Activated CD8-positive, alpha-beta memory T cell treated with anti-CD3 and anti-CD28 coated beads, Interleukin-2, amount 10 ng/mL, durations not matched to agents 7 days and 5 days (primary cell): ENCODE measurements around the gene WDR88. TPM values are rescaled to one million over a fixed set of nuclear protein-coding genes. Genes with fewer than 3 reads are reported as not detected.
"Not testable (repeated sequence)": the region's sequence is repeated elsewhere in the genome, so short reads cannot be mapped to it uniquely, and the experiment has no call there.

Source experiments
- ATAC-seq: fragments of 150-1000 bp; cut with Tn5 transposase; one replicate; pipeline ENCODE4 v1.10.0; 2021; ENCODE audit warnings: moderate library complexity
- CTCF ChIA-PET: fragments of 350-600 bp; sonication (Branson Sonifier 250); formaldehyde crosslinking; loops from one replicate; lab custom pipeline; 2021; ENCODE audit warnings: antibody characterized with exemption; lab: Charles Lee
- DNase-seq: peaks from one replicate; pipeline ENCODE4 v3.0.0-alpha.2; 2020
- H3K27ac Mint-ChIP-seq: one replicate; pipeline ENCODE4 v1.8.0; 2021; ENCODE audit warnings: mild to moderate bottlenecking, mixed read lengths
- H3K27me3 Mint-ChIP-seq: one replicate; pipeline ENCODE4 v1.8.0; 2021; ENCODE audit warnings: mixed read lengths
- H3K36me3 Mint-ChIP-seq: one replicate; pipeline ENCODE4 v1.8.0; 2021; ENCODE audit warnings: mild to moderate bottlenecking, mixed read lengths
- H3K4me1 Mint-ChIP-seq: one replicate; pipeline ENCODE4 v1.8.0; 2021; ENCODE audit warnings: mixed read lengths
- H3K4me3 Mint-ChIP-seq: one replicate; pipeline ENCODE4 v1.8.0; 2021; ENCODE audit warnings: mild to moderate bottlenecking, moderate library complexity, mixed read lengths
- H3K9me3 Mint-ChIP-seq: one replicate; pipeline ENCODE4 v1.8.0; 2022; ENCODE audit warnings: low read depth, mixed read lengths
- total RNA-seq, 2 experiments: library from RNA; stranded (reverse); gene quantifications; one replicate each; pipeline ENCODE4 v1.2.3, GENCODE V29; 2021

Gene WDR88
- total RNA-seq, 2 experiments from 2014 or later, result not detected

- peak; percentile 84 for ATAC-seq
- H3K27me3 Mint-ChIP-seq, result no peaks in the 10 kb centered on the region
- CTCF ChIA-PET, result interaction anchor here (1.2 to 2.2 kb wide), 4 partner anchors 10 to 158 kb away, joined by 6 to 11 read pairs (median 8); no protein-coding TSS in a partner anchor
- DNase-seq, result peak; percentile 74
- H3K4me1 Mint-ChIP-seq, result peaks cover 6% of the 10 kb centered on the region
- peak overlapping the region; percentile 29 for H3K4me3 Mint-ChIP-seq
- H3K27ac Mint-ChIP-seq, result no peak overlapping the region
- no peaks in the 10 kb centered on the region for H3K9me3 Mint-ChIP-seq
- H3K36me3 Mint-ChIP-seq, result peaks cover 6% of the 10 kb centered on the region
Observed at GRCh38 chr19:33134571-33135041, 2.7 kb downstream of the WDR88 start.

- H3K27me3 Mint-ChIP-seq, result peaks cover 3% of the 10 kb centered on the region
- H3K4me1 Mint-ChIP-seq, result peaks cover 11% of the 10 kb centered on the region
- H3K36me3 Mint-ChIP-seq, result no peaks in the 10 kb centered on the region
- CTCF ChIA-PET, result no interaction called here
- ATAC-seq (no peak), DNase-seq (no peak)
- H3K4me3 Mint-ChIP-seq, result no peak overlapping the region
- H3K9me3 Mint-ChIP-seq, result no peaks in the 10 kb centered on the region
- no peak overlapping the region for H3K27ac Mint-ChIP-seq
Observed at GRCh38 chr19:33139165-33139564, 7.3 kb downstream of the WDR88 start.

- Mint-ChIP-seq H3K9me3 (no peaks in the 10 kb centered on the region), H3K36me3 (no peaks in the 10 kb centered on the region), H3K27ac (no peak overlapping the region), H3K27me3 (peaks cover 7% of the 10 kb centered on the region), H3K4me3 (no peak overlapping the region), H3K4me1 (peaks cover 6% of the 10 kb centered on the region)
- CTCF ChIA-PET, result interaction anchor here (0.7 to 5.8 kb wide), 16 partner anchors 8 to 263 kb away, joined by 3 to 44 read pairs (median 4); partner anchors contain the start of genes CEP89 and FAAP24
- peak; percentile 98 for ATAC-seq
- peak; percentile 72 for DNase-seq
Observed at GRCh38 chr19:33143897-33144405, 12.0 kb downstream of the WDR88 start.

- Mint-ChIP-seq H3K4me3 (no peak overlapping the region), H3K9me3 (no peaks in the 10 kb centered on the region), H3K27ac (no peak overlapping the region), H3K27me3 (peaks cover 7% of the 10 kb centered on the region), H3K36me3 (no peaks in the 10 kb centered on the region), H3K4me1 (peaks cover 6% of the 10 kb centered on the region)
- no peak for ATAC-seq
- CTCF ChIA-PET, result interaction anchor here (2.7 to 5.8 kb wide), 2 partner anchors 31 to 38 kb away, joined by 33 to 44 read pairs; no protein-coding TSS in a partner anchor
- no peak for DNase-seq
Observed at GRCh38 chr19:33146209-33146608, 14.3 kb downstream of the WDR88 start.

GRCh38 chr19:33147538-33147937 is 15.6 kb downstream of the WDR88 start:
- no peaks in the 10 kb centered on the region for H3K36me3 Mint-ChIP-seq
- DNase-seq (no peak), ATAC-seq (no peak)
- H3K27ac Mint-ChIP-seq, result no peak overlapping the region
- H3K27me3 Mint-ChIP-seq, result peaks cover 4% of the 10 kb centered on the region
- CTCF ChIA-PET, result interaction anchor here (0.9 to 5.8 kb wide), 3 partner anchors 30 to 36 kb away, joined by 4 to 44 read pairs (median 9); no protein-coding TSS in a partner anchor
- no peaks in the 10 kb centered on the region for H3K9me3 Mint-ChIP-seq
- peaks cover 6% of the 10 kb centered on the region for H3K4me1 Mint-ChIP-seq
- H3K4me3 Mint-ChIP-seq, result no peak overlapping the region

GRCh38 chr19:33150852-33151518 is 19.1 kb downstream of the WDR88 start:
- no peak overlapping the region for H3K27ac Mint-ChIP-seq
- H3K4me1 Mint-ChIP-seq, result no peaks in the 10 kb centered on the region
- CTCF ChIA-PET, result interaction anchor here (0.8 to 2.5 kb wide), 4 partner anchors 8 to 33 kb away, joined by 3 to 9 read pairs (median 4); no protein-coding TSS in a partner anchor
- DNase-seq (no peak), ATAC-seq (no peak)
- no peak overlapping the region for H3K4me3 Mint-ChIP-seq
- no peaks in the 10 kb centered on the region for H3K36me3 Mint-ChIP-seq
- no peaks in the 10 kb centered on the region for H3K27me3 Mint-ChIP-seq
- no peaks in the 10 kb centered on the region for H3K9me3 Mint-ChIP-seq

GRCh38 chr19:33152176-33152575 is 20.3 kb downstream of the WDR88 start:
- Mint-ChIP-seq H3K27ac (no peak overlapping the region), H3K27me3 (no peaks in the 10 kb centered on the region), H3K36me3 (no peaks in the 10 kb centered on the region), H3K4me1 (no peaks in the 10 kb centered on the region), H3K4me3 (no peak overlapping the region), H3K9me3 (no peaks in the 10 kb centered on the region)
- DNase-seq (no peak), ATAC-seq (no peak)
- CTCF ChIA-PET, result interaction anchor here (0.7 to 2.5 kb wide), 3 partner anchors 9 to 32 kb away, joined by 3 to 9 read pairs (median 3); no protein-coding TSS in a partner anchor

- CTCF ChIA-PET, result interaction anchor here (1.2 to 2.5 kb wide), 2 partner anchors 24 to 32 kb away, joined by 4 to 9 read pairs; no protein-coding TSS in a partner anchor
- H3K9me3 Mint-ChIP-seq, H3K4me3 Mint-ChIP-seq, ATAC-seq, H3K4me1 Mint-ChIP-seq, H3K27ac Mint-ChIP-seq, DNase-seq, H3K36me3 Mint-ChIP-seq, H3K27me3 Mint-ChIP-seq: not testable (repeated sequence)
Observed at GRCh38 chr19:33152625-33153024, 20.7 kb downstream of the WDR88 start.

- CTCF ChIA-PET, result interaction anchor here (9.6 kb wide), 1 partner anchor 23 kb away, joined by 112 read pairs; no protein-coding TSS in a partner anchor
- not testable (repeated sequence) for H3K4me3 Mint-ChIP-seq
Observed at GRCh38 chr19:33154313-33154712, 22.4 kb downstream of the WDR88 start.

GRCh38 chr19:33156334-33156733 is 24.4 kb downstream of the WDR88 start:
- Mint-ChIP-seq H3K9me3 (peaks cover 2% of the 10 kb centered on the region), H3K36me3 (peaks cover 5% of the 10 kb centered on the region), H3K4me1 (peaks cover 34% of the 10 kb centered on the region), H3K27me3 (no peaks in the 10 kb centered on the region), H3K27ac (no peak overlapping the region), H3K4me3 (no peak overlapping the region)
- ATAC-seq (no peak), DNase-seq (no peak)
- CTCF ChIA-PET, result interaction anchor here (1.0 to 9.6 kb wide), 4 partner anchors 15 to 31 kb away, joined by 3 to 112 read pairs (median 26); no protein-coding TSS in a partner anchor

More at GRCh38 chr19:33154313-33154712, 22.4 kb downstream of the WDR88 start:
- H3K27ac Mint-ChIP-seq, DNase-seq, H3K27me3 Mint-ChIP-seq, H3K9me3 Mint-ChIP-seq, H3K36me3 Mint-ChIP-seq, ATAC-seq: not testable (repeated sequence)
- H3K4me1 Mint-ChIP-seq, result peaks cover 15% of the 10 kb centered on the region

- DNase-seq (no peak), ATAC-seq (no peak)
- Mint-ChIP-seq H3K27ac (peak overlapping the region; percentile 64), H3K4me1 (peaks cover 39% of the 10 kb centered on the region), H3K4me3 (no peak overlapping the region), H3K9me3 (peaks cover 2% of the 10 kb centered on the region), H3K27me3 (no peaks in the 10 kb centered on the region), H3K36me3 (peaks cover 5% of the 10 kb centered on the region)
- CTCF ChIA-PET, result interaction anchor here (0.6 to 9.6 kb wide), 5 partner anchors 14 to 507 kb away, joined by 3 to 112 read pairs (median 4); no protein-coding TSS in a partner anchor
Observed at GRCh38 chr19:33157906-33158305, 26.0 kb downstream of the WDR88 start.

- Mint-ChIP-seq H3K4me3 (no peak overlapping the region), H3K36me3 (peaks cover 5% of the 10 kb centered on the region), H3K27ac (peak overlapping the region; percentile 64), H3K27me3 (no peaks in the 10 kb centered on the region), H3K9me3 (peaks cover 2% of the 10 kb centered on the region), H3K4me1 (peaks cover 39% of the 10 kb centered on the region)
- CTCF ChIA-PET, result interaction anchor here (0.6 to 9.6 kb wide), 5 partner anchors 14 to 508 kb away, joined by 3 to 112 read pairs (median 4); no protein-coding TSS in a partner anchor
- DNase-seq (no peak), ATAC-seq (no peak)
Observed at GRCh38 chr19:33158365-33158764, 26.5 kb downstream of the WDR88 start.

- DNase-seq (no peak), ATAC-seq (no peak)
- no peaks in the 10 kb centered on the region for H3K27me3 Mint-ChIP-seq
- no peak overlapping the region for H3K4me3 Mint-ChIP-seq
- H3K9me3 Mint-ChIP-seq, result peaks cover 2% of the 10 kb centered on the region
- CTCF ChIA-PET, result interaction anchor here (1.9 to 9.6 kb wide), 4 partner anchors 15 to 34 kb away, joined by 8 to 112 read pairs (median 34); no protein-coding TSS in a partner anchor
- peaks cover 39% of the 10 kb centered on the region for H3K4me1 Mint-ChIP-seq
- peaks cover 5% of the 10 kb centered on the region for H3K36me3 Mint-ChIP-seq
- no peak overlapping the region for H3K27ac Mint-ChIP-seq
Observed at GRCh38 chr19:33159149-33159548, 27.2 kb downstream of the WDR88 start.
